Measurements from ENCODE around the gene DLEU7.

GRCh38 chr13:50887151-50887550, 43.7 kb upstream of the DLEU7 start:
- TF ChIP-seq CTCF (IDR thresholded peaks at IDR 0.05) (no peak), POLR2A (IDR thresholded peaks at IDR 0.05) (no peak)

Data from Peyer's patch (tissue), 4 donors.